LoVo (cell line): Measurements from ENCODE around the gene DNAAF6.

Experiments
- DNase-seq: peaks from one replicate; pipeline ENCODE4 v3.0.0-alpha.2; 2016; ENCODE audit warnings: low spot score

The DNAAF6 gene

GRCh38 chrX:107293056-107293455 is 86.6 kb downstream of the DNAAF6 start:
- no peak for DNase-seq
